Smooth muscle cell (in vitro differentiated cells): ENCODE data around the gene DHODH. TPM values are rescaled to one million over a fixed set of nuclear protein-coding genes. Genes with fewer than 3 reads are reported as not detected.

Experiments used
- DNase-seq: peaks from one replicate; lab custom pipeline; 2025; ENCODE audit not compliant: unreplicated experiment; lab: John Stamatoyannopoulos, UW
- H2AFZ ChIP-seq: fragments of 200-600 bp; sonication (generic); 2 replicates; pipeline ENCODE4 v1.6.0; 2016; ENCODE audit warnings: antibody characterized with exemption, low read depth, mild to moderate bottlenecking
- H3F3A ChIP-seq: fragments of 200-600 bp; sonication (generic); 2 replicates; pipeline ENCODE4 v1.6.0; 2017; ENCODE audit warnings: antibody characterized with exemption, low read depth
- H3K27ac ChIP-seq: fragments of 200-600 bp; sonication (generic); 2 replicates; pipeline ENCODE4 v1.5.1; 2016; ENCODE audit warnings: low read depth, mild to moderate bottlenecking
- H3K27me3 ChIP-seq: fragments of 200-600 bp; sonication (generic); 2 replicates; pipeline ENCODE4 v1.6.1; 2016; ENCODE audit warnings: low read depth, mild to moderate bottlenecking
- H3K36me3 ChIP-seq: fragments of 200-600 bp; sonication (generic); 2 replicates; pipeline ENCODE4 v1.5.1; 2016; ENCODE audit warnings: low read depth
- H3K4me1 ChIP-seq: fragments of 200-600 bp; sonication (generic); 2 replicates; pipeline ENCODE4 v1.5.1; 2016; ENCODE audit warnings: low read depth
- H3K4me2 ChIP-seq: fragments of 200-600 bp; sonication (generic); 2 replicates; pipeline ENCODE4 v1.6.0; 2016; ENCODE audit warnings: mild to moderate bottlenecking
- H3K4me3 ChIP-seq: fragments of 200-600 bp; sonication (generic); 2 replicates; pipeline ENCODE4 v1.5.1; 2016; ENCODE audit warnings: mild to moderate bottlenecking
- H3K79me2 ChIP-seq: fragments of 200-600 bp; sonication (generic); 2 replicates; pipeline ENCODE4 v1.6.0; 2016; ENCODE audit warnings: low read depth, mild to moderate bottlenecking
- H3K9ac ChIP-seq: fragments of 200-600 bp; sonication (generic); 2 replicates; pipeline ENCODE4 v1.6.0; 2016; ENCODE audit warnings: low read depth
- H3K9me3 ChIP-seq: fragments of 200-600 bp; sonication (generic); replicated peaks from 2 replicates; pipeline ENCODE4 v1.5.1; 2016; ENCODE audit warnings: low read depth
- H4K20me1 ChIP-seq: fragments of 200-600 bp; sonication (generic); 2 replicates; pipeline ENCODE4 v1.6.0; 2016; ENCODE audit warnings: low read depth
- WGBS: methylation state at CpG from one replicate; pipeline ENCODE4 v1.1.7; 2016; ENCODE audit warnings: low lambda C conversion rate; 5-methylcytosine and 5-hydroxymethylcytosine counted together
- polyA plus RNA-seq: library from polyadenylated mRNA; unstranded; fragments of >200 nt; fragmentation: Nextera tagmentation; extraction: Ambion mirVana; gene quantifications from 2 replicates; pipeline ENCODE4 v1.2.1, GENCODE V29; 2016
- total RNA-seq: library from RNA; depleted of rRNA; stranded (reverse); fragments of >200 nt; gene quantifications from 2 replicates; pipeline ENCODE4 v1.2.3, GENCODE V29; 2014
- TF ChIP-seq, protein P1 (sequence below): fragments of 200-600 bp; sonication (generic); IDR thresholded peaks from 2 replicates; pipeline ENCODE4 v1.5.1; 2017; ENCODE audit warnings: borderline replicate concordance, mild to moderate bottlenecking, antibody characterized with exemption; ENCODE audit not compliant: insufficient read depth, poor library complexity, severe bottlenecking

DHODH gene
- total and polyA plus RNA-seq, 2 experiments from 2014 or later: 5.0 to 6.2 TPM

GRCh38 chr16:71965223-71965622 is 43.3 kb upstream of the DHODH start:
- Histone ChIP-seq H3K4me3 (no peak overlapping the region), H3K79me2 (no peaks in the 10 kb centered on the region), H3K27ac (no peak overlapping the region), H3K36me3 (no peaks in the 10 kb centered on the region), H3K4me2 (no peak overlapping the region), H3K9ac (no peak overlapping the region), H2AFZ (no peak overlapping the region), H3K9me3 (no peaks in the 10 kb centered on the region), H3K27me3 (no peaks in the 10 kb centered on the region), H3F3A (no peaks in the 10 kb centered on the region), H3K4me1 (no peaks in the 10 kb centered on the region), H4K20me1 (no peaks in the 10 kb centered on the region)
- TF ChIP-seq, protein P1, sequence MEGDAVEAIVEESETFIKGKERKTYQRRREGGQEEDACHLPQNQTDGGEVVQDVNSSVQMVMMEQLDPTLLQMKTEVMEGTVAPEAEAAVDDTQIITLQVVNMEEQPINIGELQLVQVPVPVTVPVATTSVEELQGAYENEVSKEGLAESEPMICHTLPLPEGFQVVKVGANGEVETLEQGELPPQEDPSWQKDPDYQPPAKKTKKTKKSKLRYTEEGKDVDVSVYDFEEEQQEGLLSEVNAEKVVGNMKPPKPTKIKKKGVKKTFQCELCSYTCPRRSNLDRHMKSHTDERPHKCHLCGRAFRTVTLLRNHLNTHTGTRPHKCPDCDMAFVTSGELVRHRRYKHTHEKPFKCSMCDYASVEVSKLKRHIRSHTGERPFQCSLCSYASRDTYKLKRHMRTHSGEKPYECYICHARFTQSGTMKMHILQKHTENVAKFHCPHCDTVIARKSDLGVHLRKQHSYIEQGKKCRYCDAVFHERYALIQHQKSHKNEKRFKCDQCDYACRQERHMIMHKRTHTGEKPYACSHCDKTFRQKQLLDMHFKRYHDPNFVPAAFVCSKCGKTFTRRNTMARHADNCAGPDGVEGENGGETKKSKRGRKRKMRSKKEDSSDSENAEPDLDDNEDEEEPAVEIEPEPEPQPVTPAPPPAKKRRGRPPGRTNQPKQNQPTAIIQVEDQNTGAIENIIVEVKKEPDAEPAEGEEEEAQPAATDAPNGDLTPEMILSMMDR: no peak
- 96% methylated on average over 4 of the region's 4 CpGs for WGBS
- DNase-seq: no peak

- DNase-seq: no peak
- Histone ChIP-seq H3F3A (no peaks in the 10 kb centered on the region), H3K79me2 (no peaks in the 10 kb centered on the region), H4K20me1 (no peaks in the 10 kb centered on the region), H3K9me3 (no peaks in the 10 kb centered on the region), H3K4me2 (no peak overlapping the region), H3K4me3 (no peak overlapping the region), H3K36me3 (no peaks in the 10 kb centered on the region), H2AFZ (no peak overlapping the region), H3K27ac (no peak overlapping the region), H3K27me3 (no peaks in the 10 kb centered on the region), H3K9ac (no peak overlapping the region), H3K4me1 (no peaks in the 10 kb centered on the region)
- WGBS: 88% methylated on average over 4 of the region's 4 CpGs
- TF ChIP-seq, protein P1: no peak
Observed at GRCh38 chr16:71966932-71967331, 41.6 kb upstream of the DHODH start.

DNA sequence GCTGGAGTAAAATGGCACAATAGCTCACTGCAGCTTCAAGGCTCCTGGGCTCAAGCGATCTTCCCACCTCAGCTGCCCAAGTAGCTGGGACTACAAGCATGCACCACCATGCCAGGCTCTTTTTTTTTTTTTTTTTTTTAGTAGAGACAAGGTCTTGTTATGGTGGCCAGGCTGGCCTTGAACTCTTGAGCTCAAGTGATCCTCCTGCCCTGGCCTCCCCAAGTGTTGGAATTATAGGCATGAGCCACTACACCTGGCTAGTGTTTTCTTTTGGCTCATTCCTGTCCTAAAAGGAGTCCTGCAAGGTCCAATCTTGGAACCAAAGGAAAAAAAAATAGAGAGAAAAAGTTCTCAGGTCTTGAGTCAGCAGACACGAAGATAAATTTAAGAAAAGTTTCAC is 39.2 kb upstream of the DHODH start:
- DNase-seq: no peak
- Histone ChIP-seq H3K9me3 (no peaks in the 10 kb centered on the region), H3K4me1 (no peaks in the 10 kb centered on the region), H3K79me2 (no peaks in the 10 kb centered on the region), H4K20me1 (no peaks in the 10 kb centered on the region), H3K9ac (no peak overlapping the region), H3K4me3 (no peak overlapping the region), H2AFZ (no peak overlapping the region), H3F3A (no peaks in the 10 kb centered on the region), H3K27me3 (no peaks in the 10 kb centered on the region), H3K4me2 (no peak overlapping the region), H3K36me3 (no peaks in the 10 kb centered on the region), H3K27ac (no peak overlapping the region)
- TF ChIP-seq, protein P1: no peak
- WGBS: 93% methylated on average over 2 of the region's 2 CpGs

DNA sequence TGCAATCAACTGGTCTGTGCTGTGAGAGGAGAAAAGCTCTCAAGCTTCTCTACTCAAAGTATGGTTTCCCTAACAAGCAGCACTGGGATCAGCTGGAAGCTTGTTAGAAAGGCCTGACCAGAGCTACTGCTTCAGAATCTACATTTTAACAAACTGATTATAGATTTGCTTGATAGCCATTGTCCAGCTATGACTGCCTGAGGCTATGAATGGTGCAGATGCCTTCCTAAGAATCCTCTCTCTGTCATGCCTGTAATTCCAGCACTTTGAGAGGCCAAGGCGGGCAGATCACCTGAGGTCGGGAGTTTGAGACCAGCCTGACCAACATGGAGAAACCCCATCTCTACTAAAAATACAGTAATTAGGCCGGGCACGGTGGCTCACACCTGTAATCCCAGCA is 37.0 kb upstream of the DHODH start:
- no peak for DNase-seq
- no peaks in the 10 kb centered on the region for H3K36me3 ChIP-seq
- WGBS: 91% methylated on average over 4 of the region's 4 CpGs
- no peak overlapping the region for H3K4me3 ChIP-seq
- no peak overlapping the region for H2AFZ ChIP-seq
- no peak overlapping the region for H3K4me2 ChIP-seq
- TF ChIP-seq, protein P1: no peak
- no peaks in the 10 kb centered on the region for H4K20me1 ChIP-seq
- no peaks in the 10 kb centered on the region for H3K79me2 ChIP-seq
- H3K4me1 ChIP-seq: no peaks in the 10 kb centered on the region
- H3K9ac ChIP-seq: no peak overlapping the region
- H3K9me3 ChIP-seq: no peaks in the 10 kb centered on the region
- H3K27ac ChIP-seq: no peak overlapping the region
- no peaks in the 10 kb centered on the region for H3F3A ChIP-seq
- H3K27me3 ChIP-seq: no peaks in the 10 kb centered on the region
